DND-41 (cell line): ENCODE data around the gene NDUFS6.

Experiments
- CTCF ChIP-seq: IDR thresholded peaks from 2 replicates; pipeline ENCODE4 v1.5.1; 2012; ENCODE audit warnings: borderline replicate concordance, low read length, moderate library complexity, mild to moderate bottlenecking; ENCODE audit not compliant: poor library complexity, severe bottlenecking; ENCODE audit errors: extremely low read depth
- EZH2 ChIP-seq: IDR thresholded peaks from 3 replicates; pipeline ENCODE4 v1.6.1; 2012; ENCODE audit warnings: borderline replicate concordance, low read depth, mild to moderate bottlenecking, moderate library complexity, low read length, inconsistent platforms; ENCODE audit not compliant: severe bottlenecking

- TF ChIP-seq CTCF (no peak), EZH2 (no peak)
Observed at GRCh38 chr5:1776831-1777230, 24.4 kb upstream of the NDUFS6 start.
